ENCODE data around the gene SLIT3. TPM values are rescaled to one million over a fixed set of nuclear protein-coding genes. Genes with fewer than 3 reads are reported as not detected.

SLIT3 gene
- total and polyA plus RNA-seq, 2 donors from 2014 or later = 14.5 to 54.1 TPM

DNA sequence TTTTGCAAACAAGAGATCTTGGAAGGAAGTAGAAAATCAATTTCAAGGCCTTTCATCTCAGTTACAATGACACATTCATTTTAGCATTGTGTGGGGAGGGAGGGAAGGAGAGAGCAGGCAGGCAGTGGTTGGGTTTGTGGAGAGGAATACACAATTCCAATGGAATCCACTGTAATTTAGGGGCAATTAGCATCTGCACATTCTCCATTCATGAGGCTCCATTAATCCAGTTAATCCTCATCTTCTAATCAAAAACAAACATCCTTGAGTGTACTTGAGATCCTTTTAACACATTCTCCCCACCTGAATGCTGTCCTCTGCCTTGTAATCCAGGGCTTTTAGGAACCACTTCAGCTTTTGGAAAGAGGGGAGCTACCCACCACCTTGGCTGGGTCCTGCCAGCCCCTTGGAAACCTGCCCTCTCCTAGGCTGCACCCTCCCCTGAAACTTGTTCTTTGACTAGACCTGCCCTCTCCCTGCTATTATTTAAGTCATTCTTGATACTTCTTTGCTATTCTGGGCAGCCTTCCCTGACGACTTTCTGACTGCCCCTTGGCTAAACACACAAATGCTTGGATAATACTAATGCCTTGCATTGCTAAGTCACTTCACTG, 271.2 kb downstream of the SLIT3 start:
- no peaks in the 10 kb centered on the region for H3K27me3 ChIP-seq (ENCODE audit: control insufficient read depth, insufficient read depth, low read length)
- no peaks in the 10 kb centered on the region for H3K36me3 ChIP-seq (ENCODE audit: control insufficient read depth in 2 of 3, insufficient read depth in 3 of 3, low read length in 3 of 3)
- DNase-seq (peak in 2 of 5 donors; percentile 52 to 74), FAIRE-seq (no peak)
- H3K9ac ChIP-seq (ENCODE audit: low read length in 3 of 3) = no peak overlapping the region
- peaks cover 0 to 3% (median 3%) of the 10 kb centered on the region in 3 donors for H3K4me1 ChIP-seq (ENCODE audit: control insufficient read depth in 2 of 3, insufficient read depth in 2 of 3, low read depth in 1 of 3, low read length in 3 of 3)
- no peak overlapping the region for H3K4me3 ChIP-seq (ENCODE audit: low read length in 3 of 3)
- no peaks in the 10 kb centered on the region for H3K9me3 ChIP-seq (ENCODE audit: control insufficient read depth in 2 of 3, insufficient read depth in 1 of 3, low read length in 3 of 3)
- intact Hi-C loops (cut with DNase I) = no loop called here
- H3K27ac ChIP-seq (ENCODE audit: low read depth in 2 of 2, low read length in 2 of 2) = no peak overlapping the region
- TF ChIP-seq, protein P1, sequence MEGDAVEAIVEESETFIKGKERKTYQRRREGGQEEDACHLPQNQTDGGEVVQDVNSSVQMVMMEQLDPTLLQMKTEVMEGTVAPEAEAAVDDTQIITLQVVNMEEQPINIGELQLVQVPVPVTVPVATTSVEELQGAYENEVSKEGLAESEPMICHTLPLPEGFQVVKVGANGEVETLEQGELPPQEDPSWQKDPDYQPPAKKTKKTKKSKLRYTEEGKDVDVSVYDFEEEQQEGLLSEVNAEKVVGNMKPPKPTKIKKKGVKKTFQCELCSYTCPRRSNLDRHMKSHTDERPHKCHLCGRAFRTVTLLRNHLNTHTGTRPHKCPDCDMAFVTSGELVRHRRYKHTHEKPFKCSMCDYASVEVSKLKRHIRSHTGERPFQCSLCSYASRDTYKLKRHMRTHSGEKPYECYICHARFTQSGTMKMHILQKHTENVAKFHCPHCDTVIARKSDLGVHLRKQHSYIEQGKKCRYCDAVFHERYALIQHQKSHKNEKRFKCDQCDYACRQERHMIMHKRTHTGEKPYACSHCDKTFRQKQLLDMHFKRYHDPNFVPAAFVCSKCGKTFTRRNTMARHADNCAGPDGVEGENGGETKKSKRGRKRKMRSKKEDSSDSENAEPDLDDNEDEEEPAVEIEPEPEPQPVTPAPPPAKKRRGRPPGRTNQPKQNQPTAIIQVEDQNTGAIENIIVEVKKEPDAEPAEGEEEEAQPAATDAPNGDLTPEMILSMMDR (IDR thresholded peaks at IDR 0.05; ENCODE audit: borderline replicate concordance, extremely low read depth, insufficient read depth) = no peak

DNA sequence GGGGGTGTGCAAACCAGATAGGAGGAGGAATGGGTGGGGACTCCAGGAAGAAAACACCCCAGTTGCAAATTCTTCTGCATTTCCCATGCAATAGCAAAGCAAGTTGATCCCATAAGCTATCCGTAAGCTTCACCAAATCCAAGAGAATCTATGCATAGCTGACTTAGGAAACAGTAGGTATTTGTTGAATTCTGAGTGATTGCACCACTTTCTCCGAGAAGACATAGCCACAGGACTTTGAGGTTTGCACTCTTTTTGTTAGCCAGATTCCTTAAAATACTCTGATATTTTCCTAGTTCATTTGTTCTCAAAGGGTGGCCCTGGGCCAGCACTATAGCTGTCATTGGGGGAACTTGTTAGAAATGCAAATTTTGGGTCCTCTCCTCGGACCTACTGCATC, 271.9 kb downstream of the SLIT3 start:
- H3K9ac ChIP-seq (ENCODE audit: low read length in 3 of 3) = no peak overlapping the region

DNA sequence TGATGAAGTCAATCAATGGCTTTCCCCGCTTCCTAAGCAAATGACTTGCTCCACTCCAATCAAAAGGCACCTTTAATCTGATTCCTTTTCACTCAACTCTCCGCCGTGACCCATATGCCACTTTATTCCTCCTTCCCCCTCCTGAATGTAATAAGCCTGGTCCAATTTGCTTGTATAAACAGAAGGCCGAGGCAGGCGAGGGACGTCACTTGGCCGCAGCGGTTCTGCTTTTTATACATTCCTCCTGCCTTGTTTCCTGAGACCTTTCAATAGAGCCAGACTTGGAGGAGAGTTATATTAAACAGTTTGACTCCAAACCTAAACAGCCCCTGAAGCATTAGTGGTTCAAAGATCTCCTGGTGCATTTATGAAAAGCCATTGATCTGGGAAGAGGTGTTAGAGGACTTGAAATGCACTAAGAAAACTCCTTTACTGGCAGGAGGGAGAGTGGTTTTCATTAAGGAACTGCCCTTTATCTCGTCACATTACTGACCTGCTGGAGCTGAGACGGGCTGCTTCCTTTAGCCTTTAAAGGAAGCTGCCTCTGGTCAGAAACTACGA, 273.4 kb downstream of the SLIT3 start:
- H3K36me3 ChIP-seq (ENCODE audit: control insufficient read depth in 2 of 3, insufficient read depth in 3 of 3, low read length in 3 of 3) = no peaks in the 10 kb centered on the region
- no peak overlapping the region for H3K9ac ChIP-seq (ENCODE audit: low read length in 3 of 3)
- FAIRE-seq (no peak), DNase-seq (peak in 2 of 5 donors; percentile 33 to 61)
- TF ChIP-seq, protein P1 (IDR thresholded peaks at IDR 0.05; ENCODE audit: borderline replicate concordance, extremely low read depth, insufficient read depth) = no peak
- intact Hi-C loops (cut with DNase I) = no loop called here
- no peaks in the 10 kb centered on the region for H3K27me3 ChIP-seq (ENCODE audit: control insufficient read depth, insufficient read depth, low read length)
- H3K4me1 ChIP-seq (ENCODE audit: control insufficient read depth in 2 of 3, insufficient read depth in 2 of 3, low read depth in 1 of 3, low read length in 3 of 3) = peaks cover 0 to 3% (median 3%) of the 10 kb centered on the region in 3 donors
- H3K4me3 ChIP-seq (ENCODE audit: low read length in 3 of 3) = no peak overlapping the region
- no peak overlapping the region for H3K27ac ChIP-seq (ENCODE audit: low read depth in 2 of 2, low read length in 2 of 2)
- H3K9me3 ChIP-seq (ENCODE audit: control insufficient read depth in 2 of 3, insufficient read depth in 1 of 3, low read length in 3 of 3) = no peaks in the 10 kb centered on the region

More for the DNA sequence above, 271.9 kb downstream of the SLIT3 start:
- intact Hi-C loops (cut with DNase I) = no loop called here
- Histone ChIP-seq H3K36me3 (ENCODE audit: control insufficient read depth in 2 of 3, insufficient read depth in 3 of 3, low read length in 3 of 3) (no peaks in the 10 kb centered on the region), H3K27ac (ENCODE audit: low read depth in 2 of 2, low read length in 2 of 2) (no peak overlapping the region), H3K27me3 (ENCODE audit: control insufficient read depth, insufficient read depth, low read length) (no peaks in the 10 kb centered on the region), H3K4me1 (ENCODE audit: control insufficient read depth in 2 of 3, insufficient read depth in 2 of 3, low read depth in 1 of 3, low read length in 3 of 3) (peaks cover 0 to 3% (median 3%) of the 10 kb centered on the region in 3 donors), H3K4me3 (ENCODE audit: low read length in 3 of 3) (no peak overlapping the region), H3K9me3 (ENCODE audit: control insufficient read depth in 2 of 3, insufficient read depth in 1 of 3, low read length in 3 of 3) (no peaks in the 10 kb centered on the region)
- FAIRE-seq = no peak
- DNase-seq = no peak
- TF ChIP-seq, protein P1 (IDR thresholded peaks at IDR 0.05; ENCODE audit: borderline replicate concordance, extremely low read depth, insufficient read depth) = no peak
